Omental fat pad (tissue), 4 donors: ENCODE measurements around the gene AMH. TPM values are rescaled to one million over a fixed set of nuclear protein-coding genes. Genes with fewer than 3 reads are reported as not detected.

ENCODE experiments used
- ATAC-seq: fragments of 150-250 bp; one replicate; pipeline ENCODE4 v1.9.1; 2016; ENCODE audit warnings: mild to moderate bottlenecking, moderate library complexity; ENCODE audit not compliant: low FRiP score
- DNase-seq: peaks from one replicate; pipeline ENCODE4 v3.0.0-alpha.2; 2019; ENCODE audit warnings: low spot score
- CTCF ChIP-seq, 3 donors: fragments of 450-650 bp; IDR thresholded peaks; one replicate each; pipeline ENCODE4 v1.5.1; 2016 to 2017; ENCODE audit warnings: antibody characterized with exemption in 3 of 3, mild to moderate bottlenecking in 3 of 3, moderate library complexity in 2 of 3
- total RNA-seq, 4 donors: library from RNA; depleted of rRNA; stranded (reverse); fragments of >200 nt; gene quantifications; one replicate each; pipeline ENCODE4 v1.1.0, GENCODE V29; 2016

Gene AMH
- total RNA-seq, 4 donors from 2014 or later: 0.25 to 1.1 (median 0.72) TPM; not detected in 1

GRCh38 chr19:2236064-2236313, 13.1 kb upstream of the AMH start:
- no peak for TF ChIP-seq CTCF (IDR thresholded peaks at IDR 0.05)
- ATAC-seq: no peak
- DNase-seq: no peak

GRCh38 chr19:2236314-2237050, 12.6 kb upstream of the AMH start, which contains the start of the genes PLEKHJ1 and SF3A2:
TSS of gene PLEKHJ1 (minus strand) at chr19:2236329. CDS start at chr19:2236248, 81 bp downstream.
TSS of gene SF3A2 (plus strand) at chr19:2236824. CDS start at chr19:2243419, 6,595 bp downstream.
- DNase-seq (peak; percentile 94), ATAC-seq (peak; percentile 90)
- peak in 2 of 3 donors; percentile 90 to 95 for TF ChIP-seq CTCF (IDR thresholded peaks at IDR 0.05)

- TF ChIP-seq CTCF (IDR thresholded peaks at IDR 0.05): no peak
- ATAC-seq (peak; percentile 28), DNase-seq (no peak)
Measured at GRCh38 chr19:2237051-2237868, 11.9 kb upstream of the AMH start.

- TF ChIP-seq CTCF (IDR thresholded peaks at IDR 0.05): no peak
- ATAC-seq: no peak
- DNase-seq: no peak
Measured at GRCh38 chr19:2237869-2238153, 11.3 kb upstream of the AMH start.

- TF ChIP-seq CTCF (IDR thresholded peaks at IDR 0.05): no peak
- DNase-seq (no peak), ATAC-seq (no peak)
Measured at GRCh38 chr19:2239173-2239572, 9.9 kb upstream of the AMH start.

GRCh38 chr19:2239771-2240770, 9.1 kb upstream of the AMH start:
- ATAC-seq (no peak), DNase-seq (no peak)
- TF ChIP-seq CTCF (IDR thresholded peaks at IDR 0.05): no peak
